GM12878 (cell line): ENCODE measurements around the gene RPL38. TPM values are rescaled to one million over a fixed set of nuclear protein-coding genes. Genes with fewer than 3 reads are reported as not detected.

Experiments
- ATAC-seq: fragments of 200-7000 bp; cut with Tn5 transposase; 3 replicates; pipeline ENCODE4 v1.9.1; 2020; ENCODE audit warnings: mild to moderate bottlenecking, moderate library complexity
- BruUV-seq: library from RNA; stranded (reverse); fragments of 400-500 nt; replicated peaks from 2 replicates; lab custom pipeline; 2021; lab: Mats Ljungman, UMichigan
- CTCF ChIA-PET: fragments of 300-600 bp; sonication (Branson Sonifier 250); formaldehyde crosslinking; extraction: SDS; loops from one replicate; lab custom pipeline; 2021; ENCODE audit warnings: inconsistent platforms; lab: Yijun Ruan, JAX
- POLR2A ChIA-PET: fragments of 350-600 bp; formaldehyde crosslinking; extraction: SDS; loops from one replicate; lab custom pipeline; 2021; ENCODE audit warnings: inconsistent platforms; lab: Charles Lee
- RAD21 ChIA-PET: fragments of 300-600 bp; sonication (Branson Sonifier 250); formaldehyde crosslinking; loops from one replicate; lab custom pipeline; 2023; ENCODE audit warnings: antibody characterized with exemption; ENCODE audit not compliant: unreplicated experiment; lab: Charles Lee
- SMC1A ChIA-PET: fragments of 300-600 bp; sonication (Branson Sonifier 250); formaldehyde crosslinking; loops from one replicate; lab custom pipeline; 2023; ENCODE audit not compliant: unreplicated experiment, uncharacterized antibody; lab: Charles Lee
- DNase-seq: peaks from one replicate; pipeline ENCODE4 v3.0.0-alpha.2; 2011; ENCODE audit warnings: low read depth, low spot score
- FAIRE-seq: peaks from 3 replicates; lab custom pipeline; 2011; peaks lifted over from hg19 to GRCh38; lab: Jason Lieb, UNC
- H2AFZ ChIP-seq: 2 replicates; pipeline ENCODE4 v1.6.0; 2011; ENCODE audit warnings: low read depth, low read length, control low read depth; ENCODE audit not compliant: control insufficient read depth
- H3K27ac ChIP-seq: 2 replicates; pipeline ENCODE4 v1.5.1; 2011; ENCODE audit warnings: control low read depth; ENCODE audit not compliant: control insufficient read depth, insufficient read depth
- H3K27me3 ChIP-seq, 2 experiments: replicated peaks in 1 of 2; 2 replicates each; pipeline versions ENCODE4 v1.6.0 to v1.6.1; 2011; ENCODE audit warnings: low read length in 1 of 2; ENCODE audit not compliant: control insufficient read depth in 2 of 2, insufficient read depth in 2 of 2
- H3K36me3 ChIP-seq, 2 experiments: 2 replicates each; pipeline ENCODE4 v1.5.1; 2011; ENCODE audit warnings: low read length in 1 of 2; ENCODE audit not compliant: control insufficient read depth in 2 of 2, insufficient read depth in 2 of 2
- H3K4me1 ChIP-seq: 2 replicates; pipeline ENCODE4 v1.6.1; 2011; ENCODE audit warnings: mild to moderate bottlenecking, low read length, moderate library complexity, mixed read lengths; ENCODE audit not compliant: control insufficient read depth, insufficient read depth
- H3K4me2 ChIP-seq: 2 replicates; pipeline ENCODE4 v1.6.0; 2011; ENCODE audit warnings: control low read depth; ENCODE audit not compliant: control insufficient read depth, insufficient read depth
- H3K4me3 ChIP-seq: fragments of 200-600 bp; sonication (generic); 2 replicates; pipeline ENCODE4 v1.5.1; 2016
- H3K79me2 ChIP-seq: 2 replicates; pipeline ENCODE4 v1.6.0; 2011; ENCODE audit warnings: low read length; ENCODE audit not compliant: control insufficient read depth, insufficient read depth
- H3K9ac ChIP-seq: 2 replicates; pipeline ENCODE4 v1.8.0; 2011; ENCODE audit warnings: low read length, control low read depth, mixed read lengths; ENCODE audit not compliant: control insufficient read depth, insufficient read depth
- H3K9me3 ChIP-seq: replicated peaks from 3 replicates; pipeline ENCODE4 v1.5.1; 2011; ENCODE audit warnings: mild to moderate bottlenecking, low read length; ENCODE audit not compliant: control insufficient read depth, insufficient read depth
- H4K20me1 ChIP-seq: 2 replicates; pipeline ENCODE4 v1.6.0; 2011; ENCODE audit not compliant: control insufficient read depth, insufficient read depth
- BHLHE40 ChIP-seq, 2 experiments: fragments of 450-650 bp in 1 of 2; IDR thresholded peaks; 2 replicates each; pipeline ENCODE4 v1.6.1; 2011 to 2017; ENCODE audit warnings: low read depth in 2 of 2, borderline replicate concordance in 1 of 2, improper control_type of control experiment in 1 of 2, low read length in 1 of 2, mild to moderate bottlenecking in 1 of 2
- NFIC ChIP-seq: IDR thresholded peaks from 2 replicates; pipeline ENCODE4 v1.6.1; 2012; ENCODE audit warnings: low read depth, mild to moderate bottlenecking, inconsistent platforms, low read length, moderate library complexity
- NFXL1 ChIP-seq: fragments of 450-650 bp; IDR thresholded peaks from 2 replicates; pipeline ENCODE4 v1.6.1; 2017; ENCODE audit warnings: antibody characterized with exemption, mild to moderate bottlenecking, borderline replicate concordance
- NFYA ChIP-seq: IDR thresholded peaks from 2 replicates; pipeline ENCODE4 v1.6.1; 2011; ENCODE audit warnings: low read depth, mild to moderate bottlenecking, low read length, improper control_type of control experiment, borderline replicate concordance
- POU2F2 ChIP-seq: IDR thresholded peaks from 3 replicates; pipeline ENCODE4 v1.6.1; 2011; ENCODE audit warnings: low read depth, mild to moderate bottlenecking, low read length, borderline replicate concordance
- SP1 ChIP-seq: IDR thresholded peaks from one replicate; pipeline ENCODE4 v1.6.1; 2011; ENCODE audit warnings: low read depth, low read length
- TCF12 ChIP-seq: IDR thresholded peaks from 2 replicates; pipeline ENCODE4 v1.6.1; 2011; ENCODE audit warnings: low read depth, mild to moderate bottlenecking, low read length
- ZNF207 ChIP-seq: fragments of 450-650 bp; IDR thresholded peaks from 2 replicates; pipeline ENCODE4 v1.6.1; 2014; ENCODE audit warnings: antibody characterized with exemption, mild to moderate bottlenecking, borderline replicate concordance
- WGBS: methylation state at CpG from one replicate; pipeline ENCODE4 v1.1.6; 2016; ENCODE audit warnings: low lambda C conversion rate; ENCODE audit not compliant: insufficient replicate concordance, insufficient coverage; ENCODE audit errors: missing lambda C conversion rate; 5-methylcytosine and 5-hydroxymethylcytosine counted together
- in situ Hi-C: fragments of 300-500 bp; cut with MboI; formaldehyde crosslinking; loops from 9 replicates; pipeline ENCODE4 v1.14.3; 2018; ENCODE audit warnings: mixed read lengths
- intact Hi-C: fragments of 100-400 bp; cut with micrococcal nuclease; formaldehyde crosslinking; loops from one replicate; pipeline ENCODE4 v1.14.2; 2022; ENCODE audit not compliant: unreplicated experiment
- polyA plus RNA-seq, 11 experiments: library from polyadenylated mRNA; depleted of rRNA in 4 of 11; unstranded in 6 of 11; stranded (reverse) in 5 of 11; fragments of >200 nt; fragmentation: Nextera tagmentation in 4 of 11; fragmentation: Illumina TruSeq in 1 of 11; extraction: Ambion mirVana in 4 of 11; extraction: Trizol in 1 of 11; gene quantifications; 1 replicate in 1 of 11; 2 replicates in 10 of 11; pipeline versions ENCODE4 v1.2.1 to v1.2.3, GENCODE V29; 2011 to 2016; ENCODE audit warnings: inconsistent platforms in 2 of 11, missing spikeins in 2 of 11, low read depth in 1 of 11
- total RNA-seq, 4 experiments: library from RNA; depleted of rRNA in 3 of 4; stranded (reverse); fragments of >200 nt in 3 of 4; fragmentation: Illumina TruSeq in 1 of 4; extraction: Trizol in 1 of 4; gene quantifications; 2 replicates each; pipeline versions ENCODE4 v1.2.1 to v1.2.3, GENCODE V29; 2013 to 2021
- TF ChIP-seq, protein P1 (sequence below): IDR thresholded peaks from 2 replicates; pipeline ENCODE4 v1.6.1; 2012; ENCODE audit warnings: improper control_type of control experiment, low read depth, low read length; ENCODE audit not compliant: insufficient replicate concordance
- TF ChIP-seq, protein P2 (sequence below): fragments of 450-650 bp; IDR thresholded peaks from 2 replicates; pipeline ENCODE4 v1.6.1; 2017; ENCODE audit warnings: mild to moderate bottlenecking

RPL38 gene
- total and polyA plus RNA-seq, 10 of the 15 experiments (the other 5 are each of a cell fraction or from before 2014, with no cell fraction given): 1,318 to 4,938 (median 2,673) TPM

- H3K79me2 ChIP-seq: no peaks in the 10 kb centered on the region
- no peak overlapping the region for H3K27ac ChIP-seq
- POLR2A ChIA-PET: no interaction called here
- no peak overlapping the region for H2AFZ ChIP-seq
- ATAC-seq (no peak), DNase-seq (no peak), FAIRE-seq (no peak)
- no peaks in the 10 kb centered on the region; a peak in 1 of 4 replicates for H3K27me3 ChIP-seq
- BruUV-seq: no TSS peak
- H3K4me1 ChIP-seq: no peaks in the 10 kb centered on the region
- RAD21 ChIA-PET: no interaction called here
- H3K9me3 ChIP-seq: no peaks in the 10 kb centered on the region; the same call in 2 of the 3 replicates
- no peaks in the 10 kb centered on the region for H4K20me1 ChIP-seq
- TF ChIP-seq ZNF207 (no peak), BHLHE40 (IDR thresholded peaks at IDR 0.05; ENCODE audit: borderline replicate concordance in 1 of 2, low read depth in 2 of 2, low read length in 1 of 2) (no peak), NFXL1 (no peak), SP1 (no peak), NFYA (no peak), NFIC (no peak), TCF12 (no peak), POU2F2 (no peak)
- TF ChIP-seq, protein P1, sequence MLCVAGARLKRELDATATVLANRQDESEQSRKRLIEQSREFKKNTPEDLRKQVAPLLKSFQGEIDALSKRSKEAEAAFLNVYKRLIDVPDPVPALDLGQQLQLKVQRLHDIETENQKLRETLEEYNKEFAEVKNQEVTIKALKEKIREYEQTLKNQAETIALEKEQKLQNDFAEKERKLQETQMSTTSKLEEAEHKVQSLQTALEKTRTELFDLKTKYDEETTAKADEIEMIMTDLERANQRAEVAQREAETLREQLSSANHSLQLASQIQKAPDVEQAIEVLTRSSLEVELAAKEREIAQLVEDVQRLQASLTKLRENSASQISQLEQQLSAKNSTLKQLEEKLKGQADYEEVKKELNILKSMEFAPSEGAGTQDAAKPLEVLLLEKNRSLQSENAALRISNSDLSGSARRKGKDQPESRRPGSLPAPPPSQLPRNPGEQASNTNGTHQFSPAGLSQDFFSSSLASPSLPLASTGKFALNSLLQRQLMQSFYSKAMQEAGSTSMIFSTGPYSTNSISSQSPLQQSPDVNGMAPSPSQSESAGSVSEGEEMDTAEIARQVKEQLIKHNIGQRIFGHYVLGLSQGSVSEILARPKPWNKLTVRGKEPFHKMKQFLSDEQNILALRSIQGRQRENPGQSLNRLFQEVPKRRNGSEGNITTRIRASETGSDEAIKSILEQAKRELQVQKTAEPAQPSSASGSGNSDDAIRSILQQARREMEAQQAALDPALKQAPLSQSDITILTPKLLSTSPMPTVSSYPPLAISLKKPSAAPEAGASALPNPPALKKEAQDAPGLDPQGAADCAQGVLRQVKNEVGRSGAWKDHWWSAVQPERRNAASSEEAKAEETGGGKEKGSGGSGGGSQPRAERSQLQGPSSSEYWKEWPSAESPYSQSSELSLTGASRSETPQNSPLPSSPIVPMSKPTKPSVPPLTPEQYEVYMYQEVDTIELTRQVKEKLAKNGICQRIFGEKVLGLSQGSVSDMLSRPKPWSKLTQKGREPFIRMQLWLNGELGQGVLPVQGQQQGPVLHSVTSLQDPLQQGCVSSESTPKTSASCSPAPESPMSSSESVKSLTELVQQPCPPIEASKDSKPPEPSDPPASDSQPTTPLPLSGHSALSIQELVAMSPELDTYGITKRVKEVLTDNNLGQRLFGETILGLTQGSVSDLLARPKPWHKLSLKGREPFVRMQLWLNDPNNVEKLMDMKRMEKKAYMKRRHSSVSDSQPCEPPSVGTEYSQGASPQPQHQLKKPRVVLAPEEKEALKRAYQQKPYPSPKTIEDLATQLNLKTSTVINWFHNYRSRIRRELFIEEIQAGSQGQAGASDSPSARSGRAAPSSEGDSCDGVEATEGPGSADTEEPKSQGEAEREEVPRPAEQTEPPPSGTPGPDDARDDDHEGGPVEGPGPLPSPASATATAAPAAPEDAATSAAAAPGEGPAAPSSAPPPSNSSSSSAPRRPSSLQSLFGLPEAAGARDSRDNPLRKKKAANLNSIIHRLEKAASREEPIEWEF: no peak
- TF ChIP-seq, protein P2, sequence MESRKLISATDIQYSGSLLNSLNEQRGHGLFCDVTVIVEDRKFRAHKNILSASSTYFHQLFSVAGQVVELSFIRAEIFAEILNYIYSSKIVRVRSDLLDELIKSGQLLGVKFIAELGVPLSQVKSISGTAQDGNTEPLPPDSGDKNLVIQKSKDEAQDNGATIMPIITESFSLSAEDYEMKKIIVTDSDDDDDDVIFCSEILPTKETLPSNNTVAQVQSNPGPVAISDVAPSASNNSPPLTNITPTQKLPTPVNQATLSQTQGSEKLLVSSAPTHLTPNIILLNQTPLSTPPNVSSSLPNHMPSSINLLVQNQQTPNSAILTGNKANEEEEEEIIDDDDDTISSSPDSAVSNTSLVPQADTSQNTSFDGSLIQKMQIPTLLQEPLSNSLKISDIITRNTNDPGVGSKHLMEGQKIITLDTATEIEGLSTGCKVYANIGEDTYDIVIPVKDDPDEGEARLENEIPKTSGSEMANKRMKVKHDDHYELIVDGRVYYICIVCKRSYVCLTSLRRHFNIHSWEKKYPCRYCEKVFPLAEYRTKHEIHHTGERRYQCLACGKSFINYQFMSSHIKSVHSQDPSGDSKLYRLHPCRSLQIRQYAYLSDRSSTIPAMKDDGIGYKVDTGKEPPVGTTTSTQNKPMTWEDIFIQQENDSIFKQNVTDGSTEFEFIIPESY: no peak
- in situ Hi-C loops: no loop called here
- 43% methylated on average over 9 of the region's 9 CpGs for WGBS
- no peak overlapping the region for H3K4me2 ChIP-seq
- no peaks in the 10 kb centered on the region for H3K36me3 ChIP-seq
- no peak overlapping the region for H3K9ac ChIP-seq
- CTCF ChIA-PET: interaction anchor here (0.8 kb wide), 1 partner anchor 13 kb away, joined by 5 read pairs; no protein-coding TSS in a partner anchor
- SMC1A ChIA-PET: no interaction called here
- no peak overlapping the region for H3K4me3 ChIP-seq
- intact Hi-C loops: no loop called here
These were observed 38.9 kb upstream of the RPL38 start for GRCh38 chr17:74164446-74165045.
